Spinal cord (tissue), 10 donors: ENCODE measurements around the gene PLBD2. TPM values are rescaled to one million over a fixed set of nuclear protein-coding genes. Genes with fewer than 3 reads are reported as not detected.

Experiments
- DNase-seq, 6 donors: peaks; one replicate each; pipeline versions ENCODE4 v3.0.0 to v3.0.0-alpha.2; 2013 to 2015; ENCODE audit warnings: low spot score in 6 of 6, low read depth in 4 of 6
- H3K27ac ChIP-seq: one replicate; pipeline ENCODE4 v1.5.1; 2013; ENCODE audit warnings: low read depth, low read length, control low read depth
- H3K27me3 ChIP-seq: one replicate; pipeline ENCODE4 v1.6.1; 2013; ENCODE audit warnings: low read length; ENCODE audit not compliant: control insufficient read depth, insufficient read depth
- H3K36me3 ChIP-seq: one replicate; pipeline ENCODE4 v1.6.1; 2013; ENCODE audit warnings: low read length; ENCODE audit not compliant: control insufficient read depth, insufficient read depth
- H3K4me1 ChIP-seq: one replicate; pipeline ENCODE4 v1.6.1; 2013; ENCODE audit warnings: low read length; ENCODE audit not compliant: control insufficient read depth, insufficient read depth
- H3K4me3 ChIP-seq: one replicate; pipeline ENCODE4 v1.5.1; 2013; ENCODE audit warnings: low read depth, low read length, control low read depth
- H3K9me3 ChIP-seq: one replicate; pipeline ENCODE4 v1.6.1; 2013; ENCODE audit warnings: low read length; ENCODE audit not compliant: control insufficient read depth, insufficient read depth
- WGBS: methylation state at CpG from one replicate; pipeline ENCODE4 v1.1.5; 2013; ENCODE audit warnings: missing lambda C conversion rate; ENCODE audit not compliant: insufficient coverage; 5-methylcytosine and 5-hydroxymethylcytosine counted together
- polyA plus RNA-seq, 2 donors: library from polyadenylated mRNA; unstranded; fragments of 120-200 nt; gene quantifications; one replicate each; pipeline ENCODE4 v1.2.1, GENCODE V29; 2013; ENCODE audit not compliant: insufficient read length in 2 of 2
- total RNA-seq, 2 donors: library from RNA; depleted of rRNA in 1 of 2; stranded (reverse); fragments of 120-200 nt in 1 of 2; fragments of >200 nt in 1 of 2; gene quantifications; one replicate each; pipeline versions ENCODE4 v1.2.3 to v1.2.4, GENCODE V29; 2013 to 2014
- donor health status: healthy.

The PLBD2 gene
- total and polyA plus RNA-seq, 4 donors: 13.2 to 50.1 (median 36.7) TPM

GRCh38 chr12:113437729-113438100 lies 79.3 kb downstream of the PLBD2 start:
- DNase-seq: no peak
- 65% methylated on average over 8 of the region's 9 CpGs for WGBS
- H3K36me3 ChIP-seq: peaks cover 12% of the 10 kb centered on the region

GRCh38 chr12:113438523-113439300 lies 80.3 kb downstream of the PLBD2 start:
- Histone ChIP-seq H3K27me3 (no peaks in the 10 kb centered on the region), H3K27ac (no peak overlapping the region), H3K4me3 (no peak overlapping the region), H3K9me3 (no peaks in the 10 kb centered on the region), H3K4me1 (peaks cover 6% of the 10 kb centered on the region), H3K36me3 (peaks cover 12% of the 10 kb centered on the region)
- WGBS: 86% methylated on average over 4 of the region's 4 CpGs
- DNase-seq: no peak

More at GRCh38 chr12:113437729-113438100, 79.3 kb downstream of the PLBD2 start:
- Histone ChIP-seq H3K4me1 (peaks cover 14% of the 10 kb centered on the region), H3K27me3 (no peaks in the 10 kb centered on the region), H3K9me3 (no peaks in the 10 kb centered on the region), H3K4me3 (no peak overlapping the region), H3K27ac (no peak overlapping the region)

GRCh38 chr12:113439301-113439597 lies 80.9 kb downstream of the PLBD2 start:
- H3K27ac ChIP-seq: no peak overlapping the region
- no peaks in the 10 kb centered on the region for H3K9me3 ChIP-seq
- peaks cover 12% of the 10 kb centered on the region for H3K36me3 ChIP-seq
- no peaks in the 10 kb centered on the region for H3K27me3 ChIP-seq
- no peak overlapping the region for H3K4me3 ChIP-seq
- no peak for DNase-seq
- 14% methylated on average over 1 of the region's 4 CpGs for WGBS
- H3K4me1 ChIP-seq: peaks cover 3% of the 10 kb centered on the region

- WGBS: 39% methylated on average over 8 of the region's 8 CpGs
- no peak overlapping the region for H3K27ac ChIP-seq
- H3K27me3 ChIP-seq: no peaks in the 10 kb centered on the region
- no peaks in the 10 kb centered on the region for H3K9me3 ChIP-seq
- H3K36me3 ChIP-seq: peaks cover 12% of the 10 kb centered on the region
- no peak overlapping the region for H3K4me3 ChIP-seq
- peak in 3 of 6 donors; percentile 45 to 93 (median 81) for DNase-seq
- H3K4me1 ChIP-seq: peaks cover 3% of the 10 kb centered on the region
These were observed 81.2 kb downstream of the PLBD2 start for GRCh38 chr12:113439606-113440030.

- no peak for DNase-seq
- peaks cover 3% of the 10 kb centered on the region for H3K4me1 ChIP-seq
- no peak overlapping the region for H3K4me3 ChIP-seq
- H3K9me3 ChIP-seq: no peaks in the 10 kb centered on the region
- no peaks in the 10 kb centered on the region for H3K27me3 ChIP-seq
- no peak overlapping the region for H3K27ac ChIP-seq
- peaks cover 9% of the 10 kb centered on the region for H3K36me3 ChIP-seq
- 71% methylated on average over 5 of the region's 7 CpGs for WGBS
These were observed 81.9 kb downstream of the PLBD2 start for GRCh38 chr12:113440336-113440735.

Other genes starting within 250 kb of the PLBD2 start
- gene RASAL1, start 222.8 kb upstream of the PLBD2 start, total RNA-seq: 1 to 10 TPM in 1 of 2 donors, under 1 TPM in 1; 0.72 to 2.6 TPM
- 1 to 10 TPM; 2.2 to 3.0 TPM for gene RASAL1, start 222.8 kb upstream of the PLBD2 start, polyA plus RNA-seq
- gene CFAP73, start 208.9 kb upstream of the PLBD2 start, total RNA-seq: 1 to 10 TPM; 1.2 to 7.6 TPM
- 10 to 100 TPM; 12.4 to 14.9 TPM for gene CFAP73, start 208.9 kb upstream of the PLBD2 start, polyA plus RNA-seq
- 10 to 100 TPM; 14.0 to 19.8 TPM for gene DDX54, start 173.1 kb upstream of the PLBD2 start, total RNA-seq
- 10 to 100 TPM; 65.7 to 67.1 TPM for gene DDX54, start 173.1 kb upstream of the PLBD2 start, polyA plus RNA-seq
- 10 to 100 TPM; 11.7 to 25.9 TPM for gene RITA1, start 172.9 kb upstream of the PLBD2 start, total RNA-seq
- gene RITA1, start 172.9 kb upstream of the PLBD2 start, polyA plus RNA-seq: 10 to 100 TPM; 31.4 to 32.1 TPM
- 10 to 100 TPM; 14.0 to 25.1 TPM for gene TPCN1, start 137.1 kb upstream of the PLBD2 start, total RNA-seq
- gene TPCN1, start 137.1 kb upstream of the PLBD2 start, polyA plus RNA-seq: 10 to 100 TPM; 33.1 to 43.8 TPM
- gene SLC8B1, start 23.5 kb upstream of the PLBD2 start, total RNA-seq: 1 to 10 TPM; 8.2 to 9.3 TPM
- 10 to 100 TPM; 13.9 to 21.1 TPM for gene SLC8B1, start 23.5 kb upstream of the PLBD2 start, polyA plus RNA-seq
- gene SDS, start 45.3 kb downstream of the PLBD2 start, total RNA-seq: under 1 TPM; 0.39 to 0.50 TPM
- 1 to 10 TPM; 1.5 to 2.4 TPM for gene SDS, start 45.3 kb downstream of the PLBD2 start, polyA plus RNA-seq
- gene SDSL, start 63.8 kb downstream of the PLBD2 start, total RNA-seq: 10 to 100 TPM in 1 of 2 donors, 1 to 10 TPM in 1; 5.1 to 10.9 TPM
- gene SDSL, start 63.8 kb downstream of the PLBD2 start, polyA plus RNA-seq: 10 to 100 TPM; 13.3 to 15.2 TPM
- 1 to 10 TPM; 1.6 to 3.5 TPM for gene LHX5, start 113.3 kb downstream of the PLBD2 start, total RNA-seq
- gene LHX5, start 113.3 kb downstream of the PLBD2 start, polyA plus RNA-seq: 10 to 100 TPM; 13.0 to 13.2 TPM